OCI-LY7 (cell line): ENCODE results near the gene ANO10.

Experiments used
- CTCF ChIP-seq: fragments of 200-600 bp; sonication (generic); conservative IDR thresholded peaks from 2 replicates; pipeline ENCODE4 v1.5.1; 2014; ENCODE audit warnings: mild to moderate bottlenecking, antibody characterized with exemption, low read length, moderate library complexity, mixed read lengths
- EZH2phosphoT487 ChIP-seq: fragments of 200-600 bp; sonication (generic); IDR thresholded peaks from 2 replicates; pipeline ENCODE4 v1.6.1; 2018; ENCODE audit warnings: low read depth, borderline replicate concordance, mild to moderate bottlenecking, mixed run types, antibody characterized with exemption, low read length, moderate library complexity, mixed read lengths

DNA sequence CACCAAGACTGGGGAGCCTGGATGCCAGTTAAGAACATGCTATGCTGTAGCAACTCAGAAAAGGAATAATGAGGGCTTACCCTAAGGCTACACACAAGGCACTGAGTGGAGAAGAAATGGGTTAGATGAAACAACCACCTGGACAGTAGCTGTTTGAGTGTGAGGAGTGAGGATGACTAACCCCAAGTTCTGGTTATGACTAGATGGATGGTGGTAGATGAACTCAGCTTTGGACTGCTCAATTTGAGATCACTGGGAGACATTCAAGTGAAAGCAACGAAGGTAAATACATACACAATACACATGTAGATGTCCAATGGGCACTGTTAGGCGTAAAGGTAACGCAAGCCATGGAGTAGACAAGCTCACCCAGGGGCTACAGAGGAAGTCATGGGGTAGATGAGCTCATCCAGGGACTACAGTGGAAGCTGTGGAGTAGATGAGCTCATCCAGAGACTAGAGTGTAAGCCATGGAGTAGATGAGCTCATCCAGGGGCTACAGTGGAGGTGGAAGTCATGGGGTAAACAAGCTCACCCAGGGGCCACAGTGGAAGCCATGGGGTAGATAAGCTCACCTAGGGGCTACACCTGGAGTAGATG, 98.3 kb downstream of the ANO10 start:
- TF ChIP-seq CTCF (no peak), EZH2phosphoT487 (no peak)
